Measurements from ENCODE around the gene GOLGA6B.

DNA sequence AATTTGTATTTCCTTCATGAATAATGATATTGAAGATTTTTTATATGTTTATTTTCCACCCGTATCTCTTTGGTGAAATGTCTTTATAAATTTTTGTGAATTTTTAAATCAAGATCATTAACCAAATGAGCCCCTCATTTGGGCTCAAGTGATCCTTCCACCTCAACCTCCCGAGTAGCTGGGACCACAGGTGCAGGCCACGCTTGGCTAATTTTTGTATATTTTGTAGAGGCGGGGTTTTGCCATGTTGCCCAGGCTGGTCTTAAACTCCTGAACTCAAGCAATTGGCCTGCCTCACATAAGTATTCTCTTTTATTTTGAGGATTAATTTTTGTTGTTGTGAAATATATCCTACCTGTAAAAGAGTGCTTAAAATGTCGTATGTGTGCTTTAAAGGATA lies 36.4 kb downstream of the GOLGA6B start:
- TF ChIP-seq CTCF (IDR thresholded peaks at IDR 0.05) (no peak), POLR2A (IDR thresholded peaks at IDR 0.05) (no peak), EP300 (IDR thresholded peaks at IDR 0.05) (no peak)

Data from tibial nerve (tissue), 4 donors.